ENCODE data around the gene AHSG. TPM values are rescaled to one million over a fixed set of nuclear protein-coding genes. Genes with fewer than 3 reads are reported as not detected.
"Not testable (repeated sequence)": the region's sequence is repeated elsewhere in the genome, so short reads cannot be mapped to it uniquely, and the experiment has no call there.

AHSG gene
- total RNA-seq, 1 experiment from 2014 or later = 1.6 TPM

DNA sequence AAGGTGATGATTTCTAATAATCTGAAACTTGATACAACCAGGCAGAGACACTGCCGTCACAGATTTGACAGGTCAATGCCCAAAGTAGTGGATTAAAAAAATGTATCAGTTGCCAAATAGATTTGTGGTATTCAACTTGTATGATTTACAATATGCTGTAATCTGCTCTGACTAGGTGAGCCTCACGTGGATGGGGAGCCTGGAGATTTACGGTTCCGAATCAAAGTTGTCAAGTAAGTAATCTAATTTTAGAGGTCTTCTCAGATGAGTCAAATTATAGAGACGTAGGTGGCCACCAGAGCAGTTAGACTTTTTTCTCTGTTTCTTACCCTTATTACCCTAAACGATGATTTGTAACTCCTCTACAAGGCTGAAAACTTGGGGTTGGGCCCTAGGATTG lies 30.3 kb upstream of the AHSG start:
- Histone ChIP-seq H4K20me1 (ENCODE audit: insufficient read depth) (no peaks in the 10 kb centered on the region), H3K9ac (ENCODE audit: low read length) (no peak overlapping the region), H3K4me3 (replicated peaks in 1 of 2; ENCODE audit: low read depth in 1 of 2, low read length in 2 of 2) (no peak overlapping the region), H3K9me2 (ENCODE audit: insufficient read depth) (no peaks in the 10 kb centered on the region), H3K36me3 (ENCODE audit: control insufficient read depth in 1 of 2, insufficient read depth in 2 of 2, low read length in 2 of 2) (peaks cover 61 to 73% of the 10 kb centered on the region in 2 experiments), H3K4me1 (ENCODE audit: control insufficient read depth in 1 of 2, insufficient read depth in 2 of 2, low read length in 2 of 2) (no peaks in the 10 kb centered on the region), H3K27ac (ENCODE audit: low read depth, low read length) (no peak overlapping the region), H3K9me3 (ENCODE audit: control insufficient read depth in 1 of 2, insufficient read depth in 1 of 2, low read depth in 1 of 2, low read length in 2 of 2) (no peaks in the 10 kb centered on the region), H2AFZ (ENCODE audit: low read depth, low read length, poor library complexity, severe bottlenecking) (no peak overlapping the region), H3K4me2 (ENCODE audit: low read length) (no peak overlapping the region), H3K27me3 (ENCODE audit: insufficient read depth, low read length) (no peaks in the 10 kb centered on the region), H3K79me2 (ENCODE audit: insufficient read depth, low read length) (peaks cover 17% of the 10 kb centered on the region; the same call in 1 of the 2 replicates)
- TF ChIP-seq YY1 (IDR thresholded peaks at IDR 0.05; ENCODE audit: extremely low read depth, insufficient replicate concordance, low read depth, low read length) = no peak
- no peak for TF ChIP-seq TCF7L2 (IDR thresholded peaks at IDR 0.05; ENCODE audit: borderline replicate concordance, extremely low read depth, insufficient read depth, insufficient read length)
- TF ChIP-seq JUND (IDR thresholded peaks at IDR 0.05) = no peak
- TF ChIP-seq ZNF274 (IDR thresholded peaks at IDR 0.05; ENCODE audit: low read depth, low read length) = no peak
- TF ChIP-seq EGR1 (IDR thresholded peaks at IDR 0.05; ENCODE audit: low read depth) = no peak
- no peak for TF ChIP-seq RAD21 (IDR thresholded peaks at IDR 0.05; ENCODE audit: low read depth)
- DNase-seq (ENCODE audit: low read depth, low spot score) = no peak
- POLR2A ChIA-PET = interaction anchor here (0.8 kb wide), 1 partner anchor 9 kb away, joined by 3 read pairs; no protein-coding TSS in a partner anchor
- intact Hi-C loops (cut with micrococcal nuclease) = loop anchor here (10.0 kb wide), 1 partner anchor 242 kb away; no protein-coding TSS in a partner anchor
- CTCF ChIA-PET = no interaction called here
- no peak for ATAC-seq
- RAD21 ChIA-PET (ENCODE audit: low non-redundant PET in 1 of 2, low total read pairs in 2 of 2, uncharacterized antibody in 2 of 2, unreplicated experiment in 2 of 2) = no interaction called here
- no TSS peak for BruUV-seq (replicated peaks)

DNA sequence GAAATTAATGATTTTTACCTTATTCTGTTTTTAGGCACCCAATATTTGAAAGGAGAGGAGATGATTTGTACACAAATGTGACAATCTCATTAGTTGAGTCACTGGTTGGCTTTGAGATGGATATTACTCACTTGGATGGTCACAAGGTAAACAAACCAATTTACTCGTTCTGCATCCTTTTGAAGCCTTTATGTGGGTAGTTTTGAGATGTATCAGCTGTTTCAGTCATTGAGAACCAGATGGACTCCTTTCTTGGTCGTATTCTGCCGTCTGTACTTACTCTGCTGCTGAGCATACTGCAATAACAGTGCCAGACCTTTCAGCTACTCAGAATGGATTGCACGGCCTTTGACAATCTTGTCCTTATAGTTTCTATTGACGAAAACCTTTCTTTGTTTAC lies 29.0 kb upstream of the AHSG start:
- no peak for ATAC-seq
- no peaks in the 10 kb centered on the region for H4K20me1 ChIP-seq (ENCODE audit: insufficient read depth)
- ChIA-PET RAD21 (ENCODE audit: low non-redundant PET in 1 of 2, low total read pairs in 2 of 2, uncharacterized antibody in 2 of 2, unreplicated experiment in 2 of 2) (no interaction called here), POLR2A (interaction anchor here (1.7 kb wide), 1 partner anchor 14 kb away, joined by 5 read pairs; the partner anchor contains the start of gene DNAJB11), CTCF (no interaction called here)
- H3K9ac ChIP-seq (ENCODE audit: low read length) = no peak overlapping the region
- H2AFZ ChIP-seq (ENCODE audit: low read depth, low read length, poor library complexity, severe bottlenecking) = no peak overlapping the region
- no peak for DNase-seq (ENCODE audit: low read depth, low spot score)
- no peaks in the 10 kb centered on the region for H3K9me2 ChIP-seq (ENCODE audit: insufficient read depth)
- no peak overlapping the region for H3K4me3 ChIP-seq (replicated peaks in 1 of 2; ENCODE audit: low read depth in 1 of 2, low read length in 2 of 2)
- intact Hi-C loops (cut with micrococcal nuclease) = loop anchor here (10.0 kb wide), 1 partner anchor 241 kb away; no protein-coding TSS in a partner anchor
- H3K36me3 ChIP-seq (ENCODE audit: control insufficient read depth in 1 of 2, insufficient read depth in 2 of 2, low read length in 2 of 2) = peaks cover 58 to 62% of the 10 kb centered on the region in 2 experiments
- H3K27me3 ChIP-seq (ENCODE audit: insufficient read depth, low read length) = no peaks in the 10 kb centered on the region
- no TSS peak for BruUV-seq (replicated peaks)
- H3K4me1 ChIP-seq (ENCODE audit: control insufficient read depth in 1 of 2, insufficient read depth in 2 of 2, low read length in 2 of 2) = peaks cover 5 to 8% of the 10 kb centered on the region in 2 experiments
- H3K9me3 ChIP-seq (ENCODE audit: control insufficient read depth in 1 of 2, insufficient read depth in 1 of 2, low read depth in 1 of 2, low read length in 2 of 2) = no peaks in the 10 kb centered on the region
- peaks cover 6% of the 10 kb centered on the region; the same call in 1 of the 2 replicates for H3K79me2 ChIP-seq (ENCODE audit: insufficient read depth, low read length)
- H3K27ac ChIP-seq (ENCODE audit: low read depth, low read length) = no peak overlapping the region
- H3K4me2 ChIP-seq (ENCODE audit: low read length) = no peak overlapping the region
- no peak for TF ChIP-seq EZH2phosphoT487 (IDR thresholded peaks at IDR 0.05; ENCODE audit: borderline replicate concordance)
- no peak for TF ChIP-seq POLR2A (IDR thresholded peaks at IDR 0.05; ENCODE audit: borderline replicate concordance, extremely low read depth, insufficient read depth, insufficient read length)
- TF ChIP-seq JUND (IDR thresholded peaks at IDR 0.05) = no peak
- TF ChIP-seq, protein P1, sequence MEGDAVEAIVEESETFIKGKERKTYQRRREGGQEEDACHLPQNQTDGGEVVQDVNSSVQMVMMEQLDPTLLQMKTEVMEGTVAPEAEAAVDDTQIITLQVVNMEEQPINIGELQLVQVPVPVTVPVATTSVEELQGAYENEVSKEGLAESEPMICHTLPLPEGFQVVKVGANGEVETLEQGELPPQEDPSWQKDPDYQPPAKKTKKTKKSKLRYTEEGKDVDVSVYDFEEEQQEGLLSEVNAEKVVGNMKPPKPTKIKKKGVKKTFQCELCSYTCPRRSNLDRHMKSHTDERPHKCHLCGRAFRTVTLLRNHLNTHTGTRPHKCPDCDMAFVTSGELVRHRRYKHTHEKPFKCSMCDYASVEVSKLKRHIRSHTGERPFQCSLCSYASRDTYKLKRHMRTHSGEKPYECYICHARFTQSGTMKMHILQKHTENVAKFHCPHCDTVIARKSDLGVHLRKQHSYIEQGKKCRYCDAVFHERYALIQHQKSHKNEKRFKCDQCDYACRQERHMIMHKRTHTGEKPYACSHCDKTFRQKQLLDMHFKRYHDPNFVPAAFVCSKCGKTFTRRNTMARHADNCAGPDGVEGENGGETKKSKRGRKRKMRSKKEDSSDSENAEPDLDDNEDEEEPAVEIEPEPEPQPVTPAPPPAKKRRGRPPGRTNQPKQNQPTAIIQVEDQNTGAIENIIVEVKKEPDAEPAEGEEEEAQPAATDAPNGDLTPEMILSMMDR (IDR thresholded peaks at IDR 0.05 in 2 of 3, conservative IDR thresholded peaks at IDR 0.05 in 1 of 3; ENCODE audit: borderline replicate concordance in 1 of 3, insufficient read depth in 1 of 3, low read depth in 2 of 3, low read length in 2 of 3) = no peak

DNA sequence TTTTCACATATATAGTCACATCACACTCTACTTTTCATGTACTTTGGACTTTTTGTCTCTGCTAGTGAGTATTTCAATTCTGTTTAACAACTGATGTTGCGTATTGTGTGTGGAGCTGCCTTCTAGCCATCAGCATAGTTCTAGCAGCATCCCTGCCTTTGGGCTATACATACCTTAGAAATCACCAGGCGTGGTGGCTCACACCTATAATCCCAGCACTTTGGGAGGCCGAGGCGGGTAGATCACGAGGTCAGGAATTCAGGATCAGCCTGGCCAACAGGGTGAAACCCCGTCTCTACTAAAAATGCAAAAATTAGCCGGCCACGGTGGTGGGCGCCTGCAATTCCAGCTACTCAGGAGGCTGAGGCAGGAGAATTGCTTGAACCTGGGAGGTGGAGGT lies 26.6 kb upstream of the AHSG start:
- ATAC-seq; H3K27me3 ChIP-seq (ENCODE audit: insufficient read depth, low read length); H3K27ac ChIP-seq (ENCODE audit: low read depth, low read length); H3K9me3 ChIP-seq (ENCODE audit: control insufficient read depth in 1 of 2, insufficient read depth in 1 of 2, low read depth in 1 of 2, low read length in 2 of 2); RAD21 ChIA-PET (ENCODE audit: low non-redundant PET in 1 of 2, low total read pairs in 2 of 2, uncharacterized antibody in 2 of 2, unreplicated experiment in 2 of 2); H3K4me3 ChIP-seq (replicated peaks in 1 of 2; ENCODE audit: low read depth in 1 of 2, low read length in 2 of 2); H3K9ac ChIP-seq (ENCODE audit: low read length); BruUV-seq (replicated peaks); H3K9me2 ChIP-seq (ENCODE audit: insufficient read depth); H4K20me1 ChIP-seq (ENCODE audit: insufficient read depth); H3K4me2 ChIP-seq (ENCODE audit: low read length); H3K79me2 ChIP-seq (ENCODE audit: insufficient read depth, low read length); DNase-seq (ENCODE audit: low read depth, low spot score); H2AFZ ChIP-seq (ENCODE audit: low read depth, low read length, poor library complexity, severe bottlenecking): not testable (repeated sequence)
- CTCF ChIA-PET = interaction anchor here (1.6 to 2.1 kb wide), 2 partner anchors 28 to 235 kb away, joined by 5 to 6 read pairs; no protein-coding TSS in a partner anchor
- POLR2A ChIA-PET = interaction anchor here (0.6 to 1.6 kb wide), 2 partner anchors 16 to 258 kb away, joined by 3 to 5 read pairs; partner anchors contain the start of gene DNAJB11
- Histone ChIP-seq H3K4me1 (ENCODE audit: control insufficient read depth in 1 of 2, insufficient read depth in 2 of 2, low read length in 2 of 2) (peaks cover 16 to 24% of the 10 kb centered on the region in 2 experiments), H3K36me3 (ENCODE audit: control insufficient read depth in 1 of 2, insufficient read depth in 2 of 2, low read length in 2 of 2) (peaks cover 42 to 45% of the 10 kb centered on the region in 2 experiments)
- intact Hi-C loops (cut with micrococcal nuclease) = loop anchor here (10.0 kb wide), 1 partner anchor 239 kb away; no protein-coding TSS in a partner anchor

All from HCT116 (cell line).